AG09309 (cell line): ENCODE measurements around the gene KRABD2.
"Not testable (repeated sequence)": the region's sequence is repeated elsewhere in the genome, so short reads cannot be mapped to it uniquely, and the experiment has no call there.

ENCODE experiments used
- DNase-seq: peaks from one replicate; pipeline ENCODE4 v3.0.0-alpha.2; 2010; ENCODE audit warnings: low read depth
- H3K4me3 ChIP-seq: 2 replicates; pipeline ENCODE4 v1.5.1; 2011; ENCODE audit warnings: mild to moderate bottlenecking, low read depth, low read length, moderate library complexity; ENCODE audit not compliant: control insufficient read depth
- CTCF ChIP-seq: IDR thresholded peaks from 2 replicates; pipeline ENCODE4 v1.5.1; 2011; ENCODE audit warnings: mild to moderate bottlenecking, low read depth, low read length, inconsistent platforms; ENCODE audit not compliant: insufficient read depth, control insufficient read depth; ENCODE audit errors: missing control alignments

KRABD2 gene

GRCh38 chr17:8354236-8354635, 22.3 kb downstream of the KRABD2 start:
- no peak overlapping the region for H3K4me3 ChIP-seq
- DNase-seq: no peak
- no peak for TF ChIP-seq CTCF

- no peak for TF ChIP-seq CTCF
Measured at GRCh38 chr17:8353736-8354135, 22.8 kb downstream of the KRABD2 start.

GRCh38 chr17:8350339-8350738, 26.2 kb downstream of the KRABD2 start:
- no peak for DNase-seq
- no peak overlapping the region for H3K4me3 ChIP-seq
- no peak for TF ChIP-seq CTCF

More at GRCh38 chr17:8353736-8354135, 22.8 kb downstream of the KRABD2 start:
- DNase-seq: no peak
- H3K4me3 ChIP-seq: no peak overlapping the region

- H3K4me3 ChIP-seq, DNase-seq: not testable (repeated sequence)
Measured at GRCh38 chr17:8347001-8347400, 29.5 kb downstream of the KRABD2 start.

- H3K4me3 ChIP-seq: no peak overlapping the region
- DNase-seq: no peak
Measured at GRCh38 chr17:8345951-8346665, 30.4 kb downstream of the KRABD2 start.

GRCh38 chr17:8345052-8345690, 31.3 kb downstream of the KRABD2 start:
- TF ChIP-seq CTCF: no peak
- no peak overlapping the region for H3K4me3 ChIP-seq
- no peak for DNase-seq

More at GRCh38 chr17:8345951-8346665, 30.4 kb downstream of the KRABD2 start:
- TF ChIP-seq CTCF: no peak

GRCh38 chr17:8341456-8341855, 35.0 kb downstream of the KRABD2 start:
- TF ChIP-seq CTCF: no peak
- no peak for DNase-seq
- no peak overlapping the region for H3K4me3 ChIP-seq
